Retinal pigment epithelial cell (primary cell): ENCODE data around the gene ENO2.
"Not testable (repeated sequence)": the region's sequence is repeated elsewhere in the genome, so short reads cannot be mapped to it uniquely, and the experiment has no call there.

Experiments
- DNase-seq: peaks from one replicate; pipeline ENCODE4 v3.0.0-alpha.2; 2010; ENCODE audit warnings: low read depth
- H3K4me3 ChIP-seq: 2 replicates; pipeline ENCODE4 v1.5.1; 2011; ENCODE audit warnings: mild to moderate bottlenecking, low read length, control low read depth, moderate library complexity
- TF ChIP-seq, protein P1 (sequence below): conservative IDR thresholded peaks from 2 replicates; pipeline ENCODE4 v1.5.1; 2011; ENCODE audit warnings: low read depth, low read length, control low read depth, inconsistent platforms

ENO2 gene

DNA sequence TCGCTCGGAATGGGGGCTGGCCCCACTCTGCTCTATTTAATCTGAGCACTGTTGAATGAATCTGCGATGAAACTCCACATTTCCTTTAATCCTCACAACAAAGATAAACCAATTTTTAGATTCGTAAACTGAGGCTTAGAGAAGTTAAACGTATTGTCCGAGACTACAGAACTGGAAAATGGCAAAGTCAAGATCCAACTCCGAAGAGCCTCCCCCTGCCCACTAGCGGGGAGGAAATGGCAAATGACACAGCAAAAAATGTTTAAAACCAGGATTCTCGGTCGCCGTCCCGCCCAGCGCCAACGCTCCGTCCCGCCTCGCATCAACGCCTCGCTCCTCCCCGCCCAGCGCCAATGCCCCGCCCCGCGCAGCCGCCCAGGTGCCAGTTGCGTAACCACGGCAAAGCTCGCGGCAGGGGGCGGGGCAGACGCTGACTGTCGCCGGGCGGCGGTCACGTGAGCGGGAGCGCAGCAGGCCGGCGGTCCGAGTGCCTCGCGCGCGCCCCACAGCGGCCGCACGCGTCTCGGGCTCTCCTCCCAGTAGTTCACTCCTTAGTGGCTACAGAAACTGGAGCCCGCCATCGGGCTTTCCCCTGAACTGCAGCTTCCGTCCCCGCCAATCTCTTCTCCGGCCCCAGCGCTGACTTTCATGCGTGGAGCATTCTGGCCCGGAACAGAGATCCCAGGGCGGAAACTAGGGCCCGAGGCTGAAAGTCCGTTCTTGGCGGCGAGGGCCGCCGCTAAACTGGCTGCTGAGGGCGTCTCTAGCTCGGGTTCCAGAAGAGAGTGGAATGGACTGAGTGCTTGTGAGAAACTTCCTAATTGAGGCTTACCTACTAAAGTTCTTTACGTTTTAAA lies 23.4 kb upstream of the ENO2 start:
- H3K4me3 ChIP-seq = peak overlapping the region; percentile 47
- peak; percentile 76 for DNase-seq
- TF ChIP-seq, protein P1, sequence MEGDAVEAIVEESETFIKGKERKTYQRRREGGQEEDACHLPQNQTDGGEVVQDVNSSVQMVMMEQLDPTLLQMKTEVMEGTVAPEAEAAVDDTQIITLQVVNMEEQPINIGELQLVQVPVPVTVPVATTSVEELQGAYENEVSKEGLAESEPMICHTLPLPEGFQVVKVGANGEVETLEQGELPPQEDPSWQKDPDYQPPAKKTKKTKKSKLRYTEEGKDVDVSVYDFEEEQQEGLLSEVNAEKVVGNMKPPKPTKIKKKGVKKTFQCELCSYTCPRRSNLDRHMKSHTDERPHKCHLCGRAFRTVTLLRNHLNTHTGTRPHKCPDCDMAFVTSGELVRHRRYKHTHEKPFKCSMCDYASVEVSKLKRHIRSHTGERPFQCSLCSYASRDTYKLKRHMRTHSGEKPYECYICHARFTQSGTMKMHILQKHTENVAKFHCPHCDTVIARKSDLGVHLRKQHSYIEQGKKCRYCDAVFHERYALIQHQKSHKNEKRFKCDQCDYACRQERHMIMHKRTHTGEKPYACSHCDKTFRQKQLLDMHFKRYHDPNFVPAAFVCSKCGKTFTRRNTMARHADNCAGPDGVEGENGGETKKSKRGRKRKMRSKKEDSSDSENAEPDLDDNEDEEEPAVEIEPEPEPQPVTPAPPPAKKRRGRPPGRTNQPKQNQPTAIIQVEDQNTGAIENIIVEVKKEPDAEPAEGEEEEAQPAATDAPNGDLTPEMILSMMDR = peak; percentile 65

DNA sequence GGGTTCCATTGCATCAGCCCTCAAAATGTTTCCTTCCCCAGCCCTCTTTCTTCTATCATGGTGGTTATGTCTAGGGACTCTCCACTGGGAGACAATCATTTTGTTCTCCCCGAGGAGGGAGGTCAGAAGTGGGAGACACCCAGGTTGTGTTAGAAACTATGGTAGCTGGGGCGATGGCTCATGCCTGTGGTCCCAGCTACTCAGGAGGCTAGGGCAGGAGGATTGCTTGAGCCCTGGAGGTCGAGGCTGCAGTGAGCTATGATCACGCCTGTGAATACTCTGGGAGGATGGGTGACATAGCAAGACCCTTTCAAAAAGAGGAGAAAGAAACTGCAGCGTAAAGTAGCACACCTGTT lies 22.8 kb upstream of the ENO2 start:
- H3K4me3 ChIP-seq = peak overlapping the region; percentile 47
- DNase-seq = no peak
- TF ChIP-seq, protein P1 = no peak

DNA sequence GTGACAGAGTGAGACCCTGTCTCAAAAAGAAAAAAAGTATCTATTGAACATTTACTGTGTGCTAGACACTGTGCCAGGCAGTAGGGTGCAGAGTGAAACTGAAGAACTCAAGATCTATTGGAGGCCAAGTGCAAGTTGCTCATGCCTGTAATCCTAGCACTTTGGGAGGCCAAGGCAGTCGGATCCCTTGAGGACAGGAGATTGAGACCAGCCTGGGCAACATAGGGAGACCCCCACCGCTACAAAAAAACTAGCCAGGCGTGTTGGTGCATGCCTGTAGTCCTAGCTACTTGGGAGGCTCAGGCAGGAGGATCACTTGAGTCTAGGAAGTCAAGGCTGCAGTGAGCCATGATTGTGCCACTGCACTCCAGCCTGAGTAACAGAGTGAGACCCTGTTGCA lies 21.7 kb upstream of the ENO2 start:
- not testable (repeated sequence) for DNase-seq, H3K4me3 ChIP-seq

DNA sequence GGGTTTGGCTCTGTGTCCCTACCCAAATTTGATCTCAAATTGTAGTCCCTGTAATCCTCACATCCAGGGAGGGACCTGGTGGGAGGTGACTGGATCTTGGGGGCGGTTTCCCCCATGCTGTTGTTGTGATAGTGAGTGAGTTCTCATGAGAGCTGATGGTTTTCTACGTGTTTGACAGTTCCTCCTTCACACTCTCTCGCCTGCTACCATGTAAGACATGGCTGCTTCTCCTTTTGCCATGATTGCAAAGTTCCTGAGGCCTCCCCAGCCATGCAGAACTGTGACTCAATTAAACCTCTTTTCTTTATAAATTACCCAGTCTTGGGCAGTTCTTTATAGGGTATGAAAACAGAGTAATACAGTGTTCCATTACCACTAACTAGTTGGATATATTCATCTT lies 20.1 kb upstream of the ENO2 start:
- TF ChIP-seq, protein P1 = no peak
- DNase-seq = no peak
- H3K4me3 ChIP-seq = no peak overlapping the region

DNA sequence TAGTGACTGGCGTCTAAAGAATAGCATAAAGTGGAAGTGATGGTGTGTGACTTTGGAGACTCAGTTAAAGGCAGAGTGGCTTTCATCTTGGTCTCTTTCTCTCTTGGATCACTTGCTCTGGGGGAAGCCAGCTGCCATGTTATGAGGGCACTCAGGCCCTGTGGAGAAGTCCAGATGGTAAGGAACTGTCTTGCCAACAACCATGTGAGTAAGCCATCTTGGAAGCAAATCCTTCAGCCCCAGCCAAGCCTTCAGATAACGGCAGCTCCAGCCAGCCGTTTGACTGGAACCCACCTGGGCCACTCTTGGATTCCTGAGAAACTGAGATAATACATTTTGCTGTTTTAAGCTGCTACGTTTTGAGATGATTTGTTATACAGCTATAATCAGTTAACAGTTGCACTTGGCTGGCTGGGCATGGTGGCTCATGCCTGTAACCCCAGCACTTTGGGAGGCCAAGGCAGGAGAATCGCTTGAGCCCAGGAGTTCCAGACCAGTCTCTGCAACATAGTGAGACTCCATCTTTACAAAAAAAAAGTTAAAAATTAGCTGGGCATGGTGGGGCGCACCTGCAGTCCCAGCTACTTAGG lies 17.4 kb upstream of the ENO2 start:
- H3K4me3 ChIP-seq = no peak overlapping the region
- DNase-seq = no peak
- TF ChIP-seq, protein P1 = no peak

DNA sequence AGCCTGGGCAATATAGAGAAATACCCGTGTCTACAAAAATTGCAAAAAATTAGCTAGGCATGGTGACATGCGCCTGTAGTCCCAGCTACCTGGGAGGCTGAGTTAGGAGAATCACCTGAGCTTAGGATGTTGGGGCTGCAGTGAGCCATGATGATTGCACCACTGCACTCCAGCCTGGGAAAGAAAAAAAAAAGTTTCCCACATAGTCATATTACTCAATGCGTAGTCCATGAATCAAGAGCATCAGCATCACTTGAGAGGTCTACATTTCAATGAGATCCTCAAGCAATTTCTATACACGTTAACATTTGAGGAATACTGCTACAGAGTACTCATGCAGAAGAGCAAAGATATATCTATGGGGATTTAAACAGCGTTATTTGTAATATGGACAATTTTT lies 15.0 kb upstream of the ENO2 start:
- no peak overlapping the region for H3K4me3 ChIP-seq
- TF ChIP-seq, protein P1 = no peak
- DNase-seq = no peak

DNA sequence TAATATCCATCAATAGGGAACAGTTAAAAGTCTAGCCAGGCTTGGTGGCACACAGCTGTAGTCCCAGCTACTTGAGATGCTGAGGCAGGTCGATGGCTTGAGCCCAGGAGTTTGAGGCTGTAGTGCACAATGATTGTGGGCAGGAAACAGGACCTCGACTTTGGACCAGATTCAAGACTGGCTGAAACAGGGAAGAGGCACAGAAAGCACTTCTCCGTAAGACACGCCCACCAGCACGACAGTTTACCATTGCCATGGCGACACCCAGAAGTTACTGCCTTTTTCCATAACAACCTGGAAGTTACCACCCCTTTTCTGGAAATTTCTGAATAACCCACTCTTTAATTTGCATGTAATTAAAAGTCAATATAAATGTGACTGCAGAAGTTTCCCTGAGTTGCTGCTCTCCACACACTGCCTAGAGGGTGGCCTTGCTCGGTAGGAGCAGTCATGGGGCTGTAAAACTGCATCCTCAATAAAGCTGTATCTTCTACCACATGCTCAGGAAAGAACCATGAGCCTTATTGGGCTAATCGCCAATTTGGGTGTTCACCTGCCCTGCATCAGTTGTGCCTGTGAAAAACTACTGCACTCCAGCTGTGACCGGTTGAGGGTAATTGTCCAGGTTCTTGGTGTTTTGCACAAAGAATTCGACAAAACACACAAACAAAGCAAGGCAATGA lies 14.4 kb upstream of the ENO2 start:
- H3K4me3 ChIP-seq = no peak overlapping the region
- TF ChIP-seq, protein P1 = no peak
- no peak for DNase-seq
